ENCODE results near the gene FAM193A.
"Not testable (repeated sequence)": the region's sequence is repeated elsewhere in the genome, so short reads cannot be mapped to it uniquely, and the experiment has no call there.

Gene FAM193A

GRCh38 chr4:2579910-2580309, 43.5 kb downstream of the FAM193A start:
- no peak for DNase-seq

- no peak for DNase-seq
Measured at GRCh38 chr4:2583092-2583491, 46.6 kb downstream of the FAM193A start.

- DNase-seq: no peak
Measured at GRCh38 chr4:2583517-2583916, 47.1 kb downstream of the FAM193A start.

- no peak for DNase-seq
Measured at GRCh38 chr4:2586502-2586901, 50.1 kb downstream of the FAM193A start.

GRCh38 chr4:2587213-2587823, 50.9 kb downstream of the FAM193A start:
- DNase-seq: no peak

- no peak for DNase-seq
Measured at GRCh38 chr4:2588259-2588658, 51.8 kb downstream of the FAM193A start.

- DNase-seq: no peak
Measured at GRCh38 chr4:2591189-2591588, 54.7 kb downstream of the FAM193A start.

GRCh38 chr4:2592014-2592413, 55.6 kb downstream of the FAM193A start:
- not testable (repeated sequence) for DNase-seq

GRCh38 chr4:2592572-2592971, 56.1 kb downstream of the FAM193A start:
- no peak for DNase-seq

GRCh38 chr4:2593003-2593402, 56.6 kb downstream of the FAM193A start:
- no peak for DNase-seq

- DNase-seq: no peak
Measured at GRCh38 chr4:2595436-2595835, 59.0 kb downstream of the FAM193A start.

GRCh38 chr4:2595952-2596552, 59.6 kb downstream of the FAM193A start:
- no peak for DNase-seq

GRCh38 chr4:2596611-2597010, 60.2 kb downstream of the FAM193A start:
- no peak for DNase-seq

- no peak for DNase-seq
Measured at GRCh38 chr4:2598511-2599303, 62.3 kb downstream of the FAM193A start.

GRCh38 chr4:2599304-2599654, 62.8 kb downstream of the FAM193A start:
- no peak for DNase-seq

- no peak for DNase-seq
Measured at GRCh38 chr4:2600878-2601277, 64.4 kb downstream of the FAM193A start.

GRCh38 chr4:2604614-2605013, 68.2 kb downstream of the FAM193A start:
- DNase-seq: no peak

- DNase-seq: no peak
Measured at GRCh38 chr4:2606960-2607506, 70.6 kb downstream of the FAM193A start.

GRCh38 chr4:2607822-2608221, 71.4 kb downstream of the FAM193A start:
- DNase-seq: no peak

GRCh38 chr4:2608291-2608690, 71.8 kb downstream of the FAM193A start:
- DNase-seq: no peak

GRCh38 chr4:2615821-2616220, 79.4 kb downstream of the FAM193A start:
- no peak for DNase-seq

- DNase-seq: peak; percentile 8
Measured at GRCh38 chr4:2617955-2618354, 81.5 kb downstream of the FAM193A start.

- DNase-seq: not testable (repeated sequence)
Measured at GRCh38 chr4:2618729-2619128, 82.3 kb downstream of the FAM193A start.

GRCh38 chr4:2619459-2619858, 83.0 kb downstream of the FAM193A start:
- DNase-seq: no peak
